GM19238 (cell line): Measurements from ENCODE around the gene CA5B.
"Not testable (repeated sequence)": the region's sequence is repeated elsewhere in the genome, so short reads cannot be mapped to it uniquely, and the experiment has no call there.

ENCODE experiments used
- DNase-seq: peaks from one replicate; pipeline ENCODE4 v3.0.0; 2011; ENCODE audit warnings: low spot score; ENCODE audit not compliant: insufficient read length

Gene CA5B

GRCh38 chrX:15747626-15748173 lies 9.6 kb downstream of the CA5B start:
- no peak for DNase-seq

GRCh38 chrX:15748841-15749240 lies 10.8 kb downstream of the CA5B start:
- DNase-seq = no peak

- DNase-seq = peak; percentile 23
These were observed 11.9 kb downstream of the CA5B start for GRCh38 chrX:15749642-15750610.

GRCh38 chrX:15750611-15751154 lies 12.6 kb downstream of the CA5B start:
- DNase-seq = no peak

GRCh38 chrX:15751155-15751819 lies 13.2 kb downstream of the CA5B start:
- DNase-seq = no peak

- DNase-seq = no peak
These were observed 17.0 kb downstream of the CA5B start for GRCh38 chrX:15755091-15755490.

- DNase-seq = no peak
These were observed 20.1 kb downstream of the CA5B start for GRCh38 chrX:15758140-15758539.

- not testable (repeated sequence) for DNase-seq
These were observed 21.8 kb downstream of the CA5B start for GRCh38 chrX:15759886-15760285.

- DNase-seq = peak; percentile 43
These were observed 23.6 kb downstream of the CA5B start for GRCh38 chrX:15761564-15762191.

GRCh38 chrX:15769300-15769954 lies 31.4 kb downstream of the CA5B start:
- DNase-seq = no peak

GRCh38 chrX:15781961-15782699 lies 44.1 kb downstream of the CA5B start:
- peak; percentile 34 for DNase-seq

- no peak for DNase-seq
These were observed 47.2 kb downstream of the CA5B start for GRCh38 chrX:15785176-15785750.

GRCh38 chrX:15786915-15787314 lies 48.8 kb downstream of the CA5B start:
- no peak for DNase-seq

- peak; percentile 91 for DNase-seq
These were observed 52.1 kb downstream of the CA5B start, which contains the start of gene ZRSR2 for GRCh38 chrX:15789979-15790768. TSS of gene ZRSR2 (plus strand) at chrX:15790484. CDS start at chrX:15790496, 12 bp downstream.

GRCh38 chrX:15790769-15791290 lies 52.8 kb downstream of the CA5B start:
- DNase-seq = no peak

GRCh38 chrX:15797707-15798106 lies 59.6 kb downstream of the CA5B start:
- no peak for DNase-seq

GRCh38 chrX:15804563-15804962 lies 66.5 kb downstream of the CA5B start:
- DNase-seq = no peak

GRCh38 chrX:15808254-15808653 lies 70.2 kb downstream of the CA5B start:
- no peak for DNase-seq
